HEK293 (cell line): ENCODE measurements around the gene SLC25A22.

Source experiments
- CTCF ChIA-PET: fragments of 350-600 bp; formaldehyde crosslinking; extraction: SDS; loops from one replicate; lab custom pipeline; 2021; ENCODE audit warnings: antibody characterized with exemption; lab: Yijun Ruan, JAX
- POLR2A ChIA-PET: fragments of 300-600 bp; formaldehyde crosslinking; extraction: SDS; loops from one replicate; lab custom pipeline; 2020; ENCODE audit warnings: antibody characterized with exemption, inconsistent platforms; lab: Yijun Ruan, JAX
- H3K27ac ChIP-seq: fragments of 200-500 bp; sonication (Bioruptor generic); 2 replicates; pipeline ENCODE4 v1.5.1; 2014; ENCODE audit warnings: low read depth, low read length, control low read depth, inconsistent platforms; ENCODE audit errors: extremely low read depth
- H3K36me3 ChIP-seq, 2 experiments: fragments of 200-500 bp in 1 of 2; sonication (Bioruptor generic) in 1 of 2; 1 replicate in 1 of 2; 2 replicates in 1 of 2; pipeline ENCODE4 v1.5.1; 2014 to 2017; ENCODE audit warnings: inconsistent platforms in 2 of 2, low read length in 2 of 2; ENCODE audit not compliant: control insufficient read depth in 2 of 2, insufficient read depth in 1 of 2
- H3K4me1 ChIP-seq: fragments of 200-500 bp; sonication (Bioruptor generic); 2 replicates; pipeline ENCODE4 v1.5.1; 2014; ENCODE audit warnings: mild to moderate bottlenecking, low read length, inconsistent platforms; ENCODE audit not compliant: control insufficient read depth, insufficient read depth
- H3K4me3 ChIP-seq: 2 replicates; pipeline ENCODE4 v1.5.1; 2011; ENCODE audit warnings: low read depth, mild to moderate bottlenecking, control low read depth, low read length, moderate library complexity
- H3K9me3 ChIP-seq: fragments of 200-500 bp; sonication (Bioruptor generic); 2 replicates; pipeline ENCODE4 v1.5.1; 2014; ENCODE audit warnings: low read depth, low read length, inconsistent platforms; ENCODE audit not compliant: control insufficient read depth, insufficient read depth
- FEZF1 ChIP-seq: fragments of 450-650 bp; formaldehyde crosslinking; IDR thresholded peaks from 2 replicates; pipeline ENCODE4 v1.5.1; 2016; ENCODE audit warnings: missing biosample characterization, missing genetic modification characterization
- GLIS1 ChIP-seq: fragments of 450-650 bp; formaldehyde crosslinking; IDR thresholded peaks from 2 replicates; pipeline ENCODE4 v1.5.1; 2016; ENCODE audit warnings: missing biosample characterization, missing genetic modification characterization
- GLIS2 ChIP-seq: fragments of 450-650 bp; formaldehyde crosslinking; IDR thresholded peaks from 2 replicates; pipeline ENCODE4 v1.5.1; 2016; ENCODE audit warnings: missing biosample characterization, missing genetic modification characterization
- HOXA7 ChIP-seq: sonication (generic); formaldehyde crosslinking; IDR thresholded peaks from 2 replicates; pipeline ENCODE4 v1.8.1; 2022; ENCODE audit warnings: missing genetic modification reagents, borderline replicate concordance
- PRDM1 ChIP-seq: fragments of 450-650 bp; formaldehyde crosslinking; IDR thresholded peaks from 2 replicates; pipeline ENCODE4; 2016; ENCODE audit warnings: missing biosample characterization, missing genetic modification characterization
- ZBTB17 ChIP-seq: fragments of 450-650 bp; formaldehyde crosslinking; IDR thresholded peaks from 2 replicates; pipeline ENCODE4 v1.5.1; 2016; ENCODE audit warnings: missing biosample characterization, missing genetic modification characterization
- ZBTB48 ChIP-seq: fragments of 450-650 bp; formaldehyde crosslinking; IDR thresholded peaks from 2 replicates; pipeline ENCODE4 v1.5.1; 2016; ENCODE audit warnings: missing biosample characterization, missing genetic modification characterization
- ZIC2 ChIP-seq: fragments of 450-650 bp; formaldehyde crosslinking; IDR thresholded peaks from 2 replicates; pipeline ENCODE4 v1.5.1; 2016; ENCODE audit warnings: missing biosample characterization, missing genetic modification characterization
- ZNF114 ChIP-seq: fragments of 450-650 bp; formaldehyde crosslinking; IDR thresholded peaks from 2 replicates; pipeline ENCODE4 v1.5.0; 2017; ENCODE audit warnings: missing biosample characterization, missing genetic modification characterization
- ZNF140 ChIP-seq: fragments of 450-650 bp; formaldehyde crosslinking; IDR thresholded peaks from 2 replicates; pipeline ENCODE4 v1.5.1; 2016; ENCODE audit warnings: missing biosample characterization, missing genetic modification characterization
- ZNF184 ChIP-seq: fragments of 450-650 bp; IDR thresholded peaks from 2 replicates; pipeline ENCODE4 v1.5.1; 2018; ENCODE audit warnings: missing biosample characterization, mild to moderate bottlenecking, missing genetic modification characterization
- ZNF2 ChIP-seq: fragments of 450-650 bp; formaldehyde crosslinking; IDR thresholded peaks from 2 replicates; pipeline ENCODE4 v1.5.1; 2016; ENCODE audit warnings: missing biosample characterization, missing genetic modification characterization
- ZNF221 ChIP-seq: fragments of 450-650 bp; formaldehyde crosslinking; IDR thresholded peaks from 2 replicates; pipeline ENCODE4 v1.5.1; 2017; ENCODE audit warnings: missing biosample characterization, missing genetic modification characterization, borderline replicate concordance
- ZNF366 ChIP-seq: fragments of 450-650 bp; formaldehyde crosslinking; conservative IDR thresholded peaks from 2 replicates; pipeline ENCODE4 v1.5.1; 2016; ENCODE audit warnings: missing biosample characterization, missing genetic modification characterization
- ZNF394 ChIP-seq: fragments of 450-650 bp; formaldehyde crosslinking; IDR thresholded peaks from 2 replicates; pipeline ENCODE4 v1.5.1; 2016; ENCODE audit warnings: missing biosample characterization, missing genetic modification characterization, mild to moderate bottlenecking, moderate library complexity, borderline replicate concordance
- ZNF423 ChIP-seq: fragments of 450-650 bp; formaldehyde crosslinking; IDR thresholded peaks from 2 replicates; pipeline ENCODE4 v1.5.1; 2016; ENCODE audit warnings: missing biosample characterization, missing genetic modification characterization
- ZNF473 ChIP-seq: fragments of 450-650 bp; formaldehyde crosslinking; IDR thresholded peaks from 2 replicates; pipeline ENCODE4 v1.5.1; 2017; ENCODE audit warnings: missing biosample characterization, missing genetic modification characterization
- ZNF623 ChIP-seq: fragments of 450-650 bp; formaldehyde crosslinking; IDR thresholded peaks from 2 replicates; pipeline ENCODE4 v1.5.1; 2016; ENCODE audit warnings: missing biosample characterization, missing genetic modification characterization
- ZNF654 ChIP-seq: fragments of 450-650 bp; formaldehyde crosslinking; IDR thresholded peaks from 2 replicates; pipeline ENCODE4 v1.5.1; 2016; ENCODE audit warnings: low read depth, missing biosample characterization, missing genetic modification characterization
- ZNF768 ChIP-seq: fragments of 450-650 bp; formaldehyde crosslinking; IDR thresholded peaks from 2 replicates; pipeline ENCODE4 v1.5.1; 2018; ENCODE audit warnings: missing biosample characterization, mild to moderate bottlenecking, missing genetic modification characterization
- ZXDB ChIP-seq: fragments of 450-650 bp; formaldehyde crosslinking; IDR thresholded peaks from 2 replicates; pipeline ENCODE4 v1.5.1; 2016; ENCODE audit warnings: missing biosample characterization, missing genetic modification characterization
- TF ChIP-seq, protein P1 (sequence below): fragments of 450-650 bp; formaldehyde crosslinking; IDR thresholded peaks from 2 replicates; pipeline ENCODE4 v1.5.1; 2016; ENCODE audit warnings: missing biosample characterization, missing genetic modification characterization, borderline replicate concordance
- TF ChIP-seq, protein P2 (sequence below): fragments of 450-650 bp; IDR thresholded peaks from 2 replicates; pipeline ENCODE4 v1.5.1; 2018; ENCODE audit warnings: missing biosample characterization, missing genetic modification characterization
- TF ChIP-seq, protein P3 (sequence below): fragments of 450-650 bp; formaldehyde crosslinking; IDR thresholded peaks from 2 replicates; pipeline ENCODE4 v1.5.1; 2016; ENCODE audit warnings: missing biosample characterization, missing genetic modification characterization, borderline replicate concordance
- TF ChIP-seq, protein P4 (sequence below): fragments of 450-650 bp; formaldehyde crosslinking; IDR thresholded peaks from 2 replicates; pipeline ENCODE4 v1.5.1; 2017; ENCODE audit warnings: missing biosample characterization, missing genetic modification characterization
- TF ChIP-seq, protein P5 (sequence below): fragments of 450-650 bp; formaldehyde crosslinking; IDR thresholded peaks from 2 replicates; pipeline ENCODE4 v1.5.1; 2016; ENCODE audit warnings: missing biosample characterization, missing genetic modification characterization

Gene SLC25A22

GRCh38 chr11:826836-827145, 28.7 kb upstream of the SLC25A22 start:
- no peak overlapping the region for H3K27ac ChIP-seq
- no peaks in the 10 kb centered on the region for H3K4me1 ChIP-seq
- no peaks in the 10 kb centered on the region for H3K9me3 ChIP-seq
- peaks cover 0 to 38% of the 10 kb centered on the region in 2 experiments; a peak in 2 of 3 replicates for H3K36me3 ChIP-seq
- ChIA-PET POLR2A (interaction anchor here (8.8 kb wide), 1 partner anchor 15 kb away, joined by 70 read pairs; the partner anchor contains the start of genes POLR2L and TSPAN4), CTCF (interaction anchor here (1.0 kb wide), 1 partner anchor 9 kb away, joined by 4 read pairs; no protein-coding TSS in a partner anchor)
- TF ChIP-seq ZNF394 (no peak), ZNF768 (tag by site-specific recombination) (no peak), ZNF623 (no peak), FEZF1 (tag by site-specific recombination) (no peak), ZBTB48 (peak; percentile 65; the same call in 1 of the 2 replicates), ZBTB17 (no peak), HOXA7 (CRISPR knock-in tag) (no peak), GLIS1 (tag by site-specific recombination) (peak; percentile 90), PRDM1 (tag by site-specific recombination) (0 out of 2 replicates have a peak, but pooled peaks have one; percentile 35), ZNF473 (tag by site-specific recombination) (no peak), ZNF221 (tag by site-specific recombination) (no peak), ZNF184 (tag by site-specific recombination) (no peak), ZNF366 (no peak), ZXDB (tag by site-specific recombination) (no peak), ZNF654 (tag by site-specific recombination) (no peak), ZNF140 (tag by site-specific recombination) (no peak), ZNF2 (no peak), ZIC2 (tag by site-specific recombination) (peak; percentile 70), ZNF423 (tag by site-specific recombination) (0 out of 2 replicates have a peak, but pooled peaks have one; percentile 41), GLIS2 (tag by site-specific recombination) (peak; percentile 55; the same call in 1 of the 2 replicates), ZNF114 (tag by site-specific recombination) (no peak)
- TF ChIP-seq, protein P1, sequence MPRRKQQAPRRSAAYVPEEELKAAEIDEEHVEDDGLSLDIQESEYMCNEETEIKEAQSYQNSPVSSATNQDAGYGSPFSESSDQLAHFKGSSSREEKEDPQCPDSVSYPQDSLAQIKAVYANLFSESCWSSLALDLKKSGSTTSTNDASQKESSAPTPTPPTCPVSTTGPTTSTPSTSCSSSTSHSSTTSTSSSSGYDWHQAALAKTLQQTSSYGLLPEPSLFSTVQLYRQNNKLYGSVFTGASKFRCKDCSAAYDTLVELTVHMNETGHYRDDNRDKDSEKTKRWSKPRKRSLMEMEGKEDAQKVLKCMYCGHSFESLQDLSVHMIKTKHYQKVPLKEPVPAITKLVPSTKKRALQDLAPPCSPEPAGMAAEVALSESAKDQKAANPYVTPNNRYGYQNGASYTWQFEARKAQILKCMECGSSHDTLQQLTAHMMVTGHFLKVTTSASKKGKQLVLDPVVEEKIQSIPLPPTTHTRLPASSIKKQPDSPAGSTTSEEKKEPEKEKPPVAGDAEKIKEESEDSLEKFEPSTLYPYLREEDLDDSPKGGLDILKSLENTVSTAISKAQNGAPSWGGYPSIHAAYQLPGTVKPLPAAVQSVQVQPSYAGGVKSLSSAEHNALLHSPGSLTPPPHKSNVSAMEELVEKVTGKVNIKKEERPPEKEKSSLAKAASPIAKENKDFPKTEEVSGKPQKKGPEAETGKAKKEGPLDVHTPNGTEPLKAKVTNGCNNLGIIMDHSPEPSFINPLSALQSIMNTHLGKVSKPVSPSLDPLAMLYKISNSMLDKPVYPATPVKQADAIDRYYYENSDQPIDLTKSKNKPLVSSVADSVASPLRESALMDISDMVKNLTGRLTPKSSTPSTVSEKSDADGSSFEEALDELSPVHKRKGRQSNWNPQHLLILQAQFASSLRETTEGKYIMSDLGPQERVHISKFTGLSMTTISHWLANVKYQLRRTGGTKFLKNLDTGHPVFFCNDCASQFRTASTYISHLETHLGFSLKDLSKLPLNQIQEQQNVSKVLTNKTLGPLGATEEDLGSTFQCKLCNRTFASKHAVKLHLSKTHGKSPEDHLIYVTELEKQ (tag by site-specific recombination) = no peak
- TF ChIP-seq, protein P2, sequence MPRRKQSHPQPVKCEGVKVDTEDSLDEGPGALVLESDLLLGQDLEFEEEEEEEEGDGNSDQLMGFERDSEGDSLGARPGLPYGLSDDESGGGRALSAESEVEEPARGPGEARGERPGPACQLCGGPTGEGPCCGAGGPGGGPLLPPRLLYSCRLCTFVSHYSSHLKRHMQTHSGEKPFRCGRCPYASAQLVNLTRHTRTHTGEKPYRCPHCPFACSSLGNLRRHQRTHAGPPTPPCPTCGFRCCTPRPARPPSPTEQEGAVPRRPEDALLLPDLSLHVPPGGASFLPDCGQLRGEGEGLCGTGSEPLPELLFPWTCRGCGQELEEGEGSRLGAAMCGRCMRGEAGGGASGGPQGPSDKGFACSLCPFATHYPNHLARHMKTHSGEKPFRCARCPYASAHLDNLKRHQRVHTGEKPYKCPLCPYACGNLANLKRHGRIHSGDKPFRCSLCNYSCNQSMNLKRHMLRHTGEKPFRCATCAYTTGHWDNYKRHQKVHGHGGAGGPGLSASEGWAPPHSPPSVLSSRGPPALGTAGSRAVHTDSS (tag by site-specific recombination) = no peak
- TF ChIP-seq, protein P3, sequence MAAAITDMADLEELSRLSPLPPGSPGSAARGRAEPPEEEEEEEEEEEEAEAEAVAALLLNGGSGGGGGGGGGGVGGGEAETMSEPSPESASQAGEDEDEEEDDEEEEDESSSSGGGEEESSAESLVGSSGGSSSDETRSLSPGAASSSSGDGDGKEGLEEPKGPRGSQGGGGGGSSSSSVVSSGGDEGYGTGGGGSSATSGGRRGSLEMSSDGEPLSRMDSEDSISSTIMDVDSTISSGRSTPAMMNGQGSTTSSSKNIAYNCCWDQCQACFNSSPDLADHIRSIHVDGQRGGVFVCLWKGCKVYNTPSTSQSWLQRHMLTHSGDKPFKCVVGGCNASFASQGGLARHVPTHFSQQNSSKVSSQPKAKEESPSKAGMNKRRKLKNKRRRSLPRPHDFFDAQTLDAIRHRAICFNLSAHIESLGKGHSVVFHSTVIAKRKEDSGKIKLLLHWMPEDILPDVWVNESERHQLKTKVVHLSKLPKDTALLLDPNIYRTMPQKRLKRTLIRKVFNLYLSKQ = no peak
- TF ChIP-seq, protein P4, sequence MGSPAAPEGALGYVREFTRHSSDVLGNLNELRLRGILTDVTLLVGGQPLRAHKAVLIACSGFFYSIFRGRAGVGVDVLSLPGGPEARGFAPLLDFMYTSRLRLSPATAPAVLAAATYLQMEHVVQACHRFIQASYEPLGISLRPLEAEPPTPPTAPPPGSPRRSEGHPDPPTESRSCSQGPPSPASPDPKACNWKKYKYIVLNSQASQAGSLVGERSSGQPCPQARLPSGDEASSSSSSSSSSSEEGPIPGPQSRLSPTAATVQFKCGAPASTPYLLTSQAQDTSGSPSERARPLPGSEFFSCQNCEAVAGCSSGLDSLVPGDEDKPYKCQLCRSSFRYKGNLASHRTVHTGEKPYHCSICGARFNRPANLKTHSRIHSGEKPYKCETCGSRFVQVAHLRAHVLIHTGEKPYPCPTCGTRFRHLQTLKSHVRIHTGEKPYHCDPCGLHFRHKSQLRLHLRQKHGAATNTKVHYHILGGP (tag by site-specific recombination) = no peak
- TF ChIP-seq, protein P5, sequence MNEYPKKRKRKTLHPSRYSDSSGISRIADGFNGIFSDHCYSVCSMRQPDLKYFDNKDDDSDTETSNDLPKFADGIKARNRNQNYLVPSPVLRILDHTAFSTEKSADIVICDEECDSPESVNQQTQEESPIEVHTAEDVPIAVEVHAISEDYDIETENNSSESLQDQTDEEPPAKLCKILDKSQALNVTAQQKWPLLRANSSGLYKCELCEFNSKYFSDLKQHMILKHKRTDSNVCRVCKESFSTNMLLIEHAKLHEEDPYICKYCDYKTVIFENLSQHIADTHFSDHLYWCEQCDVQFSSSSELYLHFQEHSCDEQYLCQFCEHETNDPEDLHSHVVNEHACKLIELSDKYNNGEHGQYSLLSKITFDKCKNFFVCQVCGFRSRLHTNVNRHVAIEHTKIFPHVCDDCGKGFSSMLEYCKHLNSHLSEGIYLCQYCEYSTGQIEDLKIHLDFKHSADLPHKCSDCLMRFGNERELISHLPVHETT = no peak
- peak overlapping the region; percentile 28 for H3K4me3 ChIP-seq
